ENCODE results near the gene LPO.

DNA sequence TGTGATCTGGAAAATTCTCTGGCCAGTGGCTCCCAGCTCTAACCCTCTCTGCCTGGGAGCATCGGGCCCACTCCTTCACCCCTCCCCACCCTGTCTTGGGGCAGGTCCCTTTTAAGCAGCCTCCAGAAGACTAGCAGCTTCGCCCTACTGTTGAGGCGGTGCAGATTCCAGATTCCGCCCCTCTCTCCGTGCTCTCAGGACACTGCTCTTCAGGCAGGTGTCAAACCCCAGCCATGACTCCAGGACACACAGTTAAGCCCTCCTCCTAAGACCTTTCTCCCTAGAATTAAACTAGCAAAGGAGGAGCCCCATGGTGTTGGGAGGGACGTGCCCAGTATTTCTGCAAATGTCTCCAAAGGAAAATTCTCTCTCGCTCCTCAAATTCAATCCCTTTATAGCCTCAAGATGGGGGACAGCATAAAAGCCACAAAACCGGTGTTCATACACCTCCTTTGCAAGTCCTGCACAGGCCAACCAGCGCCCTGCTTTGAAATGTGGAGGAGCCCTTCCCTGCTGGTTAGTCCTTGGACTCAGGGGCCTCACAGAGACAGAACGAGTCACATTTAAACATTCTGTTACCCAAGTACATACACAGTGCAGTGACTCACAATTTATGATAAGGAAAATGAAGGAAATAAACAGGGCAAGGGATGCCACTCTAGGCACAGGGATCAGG, 7.2 kb downstream of the LPO start:
- no peak for TF ChIP-seq TAF1 (IDR thresholded peaks at IDR 0.05; ENCODE audit: borderline replicate concordance, low read depth, low read length)
- no peak for TF ChIP-seq POLR2A (IDR thresholded peaks at IDR 0.05; ENCODE audit: low read depth, low read length)
